Neuronal stem cell (in vitro differentiated cells): ENCODE measurements around the gene NOL12.
"Not testable (repeated sequence)": the region's sequence is repeated elsewhere in the genome, so short reads cannot be mapped to it uniquely, and the experiment has no call there.

Experiments
- DNase-seq: peaks from one replicate; pipeline ENCODE4 v3.0.0-alpha.2; 2013; ENCODE audit warnings: low spot score
- H2AFZ ChIP-seq: one replicate; pipeline ENCODE4 v1.6.1; 2013; ENCODE audit warnings: mild to moderate bottlenecking, low read length, inconsistent platforms
- H2AK5ac ChIP-seq: 2 replicates; pipeline ENCODE4 v1.6.1; 2013; ENCODE audit warnings: low read depth, mild to moderate bottlenecking, inconsistent platforms, low read length, moderate library complexity, mixed read lengths
- H2BK120ac ChIP-seq: 2 replicates; pipeline ENCODE4 v1.6.1; 2013; ENCODE audit warnings: low read depth, mild to moderate bottlenecking, inconsistent platforms, low read length, moderate library complexity, mixed read lengths
- H2BK12ac ChIP-seq: one replicate; pipeline ENCODE4 v1.6.1; 2013; ENCODE audit warnings: low read length, inconsistent platforms
- H2BK15ac ChIP-seq: 2 replicates; pipeline ENCODE4 v1.6.1; 2013; ENCODE audit warnings: mild to moderate bottlenecking, low read length, inconsistent platforms, mixed read lengths
- H2BK5ac ChIP-seq: one replicate; pipeline ENCODE4 v1.6.1; 2013; ENCODE audit warnings: inconsistent platforms, mild to moderate bottlenecking, low read length, moderate library complexity
- H3K14ac ChIP-seq: one replicate; pipeline ENCODE4 v1.6.1; 2013; ENCODE audit warnings: low read length, inconsistent platforms
- H3K18ac ChIP-seq: 2 replicates; pipeline ENCODE4 v1.6.1; 2013; ENCODE audit warnings: low read length, inconsistent platforms
- H3K23ac ChIP-seq: 2 replicates; pipeline ENCODE4 v1.6.1; 2013; ENCODE audit warnings: low read depth, mild to moderate bottlenecking, mixed read lengths, low read length, inconsistent platforms; ENCODE audit not compliant: poor library complexity
- H3K27ac ChIP-seq: replicated peaks from 3 replicates; pipeline ENCODE4 v1.5.1; 2013; ENCODE audit warnings: low read length, inconsistent platforms
- H3K27me3 ChIP-seq, 3 experiments: 2 replicates each; pipeline ENCODE4 v1.6.1; 2013; ENCODE audit warnings: low read length in 3 of 3, mild to moderate bottlenecking in 2 of 3, inconsistent platforms in 1 of 3, low read depth in 1 of 3, mixed read lengths in 1 of 3, moderate library complexity in 1 of 3; ENCODE audit not compliant: control insufficient read depth in 3 of 3, insufficient read depth in 3 of 3
- H3K36me3 ChIP-seq, 2 donors: replicated peaks in 1 of 2; 2 replicates each; pipeline ENCODE4 v1.6.1; 2013; ENCODE audit warnings: low read length in 2 of 2; ENCODE audit not compliant: control insufficient read depth in 2 of 2, insufficient read depth in 2 of 2
- H3K4ac ChIP-seq: 2 replicates; pipeline ENCODE4 v1.6.1; 2013; ENCODE audit warnings: inconsistent platforms, mild to moderate bottlenecking, low read length, moderate library complexity
- H3K4me1 ChIP-seq, 2 donors: 1 replicate in 1 of 2; 2 replicates in 1 of 2; pipeline ENCODE4 v1.6.1; 2013; ENCODE audit warnings: low read length in 2 of 2, low read depth in 1 of 2; ENCODE audit not compliant: control insufficient read depth in 2 of 2, insufficient read depth in 1 of 2
- H3K4me2 ChIP-seq: one replicate; pipeline ENCODE4 v1.6.1; 2013; ENCODE audit warnings: mild to moderate bottlenecking, low read length, inconsistent platforms; ENCODE audit not compliant: insufficient read depth, poor library complexity, severe bottlenecking
- H3K4me3 ChIP-seq, 2 donors: 2 replicates each; pipeline ENCODE4 v1.5.1; 2013; ENCODE audit warnings: low read length in 2 of 2, mild to moderate bottlenecking in 2 of 2, inconsistent platforms in 1 of 2, moderate library complexity in 1 of 2
- H3K79me1 ChIP-seq: one replicate; pipeline ENCODE4 v1.6.1; 2013; ENCODE audit warnings: low read depth, mild to moderate bottlenecking, inconsistent platforms, low read length, moderate library complexity
- H3K9ac ChIP-seq: one replicate; pipeline ENCODE4 v1.6.1; 2013; ENCODE audit warnings: mild to moderate bottlenecking, low read depth, low read length, inconsistent platforms; ENCODE audit not compliant: poor library complexity
- H3K9me3 ChIP-seq, 2 donors: replicated peaks in 1 of 2; 2 replicates each; pipeline versions ENCODE3 to v1.6.1; 2013; ENCODE audit warnings: low read length in 2 of 2, mild to moderate bottlenecking in 2 of 2, inconsistent platforms in 1 of 2, low read depth in 1 of 2, mixed read lengths in 1 of 2, moderate library complexity in 1 of 2; ENCODE audit not compliant: control insufficient read depth in 2 of 2, insufficient read depth in 1 of 2
- H4K8ac ChIP-seq: one replicate; pipeline ENCODE4 v1.6.1; 2013; ENCODE audit warnings: low read depth, mild to moderate bottlenecking, inconsistent platforms, low read length, moderate library complexity
- H4K91ac ChIP-seq: one replicate; pipeline ENCODE4 v1.6.1; 2013; ENCODE audit warnings: low read length, low read depth, mild to moderate bottlenecking, inconsistent platforms; ENCODE audit not compliant: poor library complexity
- WGBS, 2 donors: extraction: QIAGEN DNeasy Blood & Tissue Kit; methylation state at CpG; one replicate each; pipeline ENCODE4 v1.1.7; 2013; ENCODE audit warnings: missing lambda C conversion rate in 2 of 2, mixed read lengths in 1 of 2; ENCODE audit not compliant: insufficient read length in 2 of 2, insufficient replicate concordance in 1 of 2; ENCODE audit errors: extremely low coverage in 2 of 2; 5-methylcytosine and 5-hydroxymethylcytosine counted together

The NOL12 gene

DNA sequence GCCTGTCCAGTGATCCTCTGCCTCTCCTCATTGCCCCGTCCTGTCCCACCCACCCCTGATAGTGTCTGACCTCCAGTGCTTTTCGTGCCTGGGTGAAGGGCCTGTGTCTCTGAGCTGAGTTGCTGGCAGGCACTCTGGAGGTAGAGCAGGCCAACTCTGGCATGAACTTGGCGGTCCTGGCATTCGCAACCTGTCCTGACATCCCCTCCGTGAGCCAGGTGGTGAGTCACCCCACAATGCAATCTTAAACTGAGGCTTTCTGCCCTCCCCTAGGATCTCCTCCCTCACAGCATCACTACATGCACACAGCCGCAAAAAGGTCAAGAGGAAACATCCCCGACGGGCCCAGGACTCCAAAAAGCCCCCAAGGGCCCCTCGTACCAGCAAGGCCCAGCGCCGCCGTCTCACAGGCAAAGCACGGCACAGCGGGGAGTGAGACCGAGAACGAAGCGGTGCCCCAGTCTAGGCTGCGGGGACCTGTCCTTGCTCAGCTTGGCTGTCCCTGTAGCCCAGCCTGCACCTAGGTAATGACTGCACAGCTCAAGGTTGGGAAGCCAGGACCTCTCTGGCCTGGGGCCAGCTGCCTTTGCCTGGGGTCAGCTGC lies 4.9 kb downstream of the NOL12 start:
- Histone ChIP-seq H2BK5ac (no peak overlapping the region), H3K9me3 (no peaks in the 10 kb centered on the region), H2BK15ac (no peak overlapping the region), H2AK5ac (no peak overlapping the region), H4K8ac (no peak overlapping the region), H3K4me1 (peaks cover 4% of the 10 kb centered on the region in 2 donors), H3K27me3 (no peaks in the 10 kb centered on the region), H3K18ac (no peak overlapping the region), H3K9ac (no peak overlapping the region), H2AFZ (no peak overlapping the region), H3K4me2 (no peak overlapping the region), H3K36me3 (peaks cover 28 to 54% of the 10 kb centered on the region in 2 donors), H4K91ac (no peak overlapping the region), H3K14ac (no peak overlapping the region), H3K27ac (no peak overlapping the region), H3K23ac (no peak overlapping the region), H3K4ac (no peak overlapping the region), H2BK120ac (no peak overlapping the region), H2BK12ac (no peak overlapping the region), H3K79me1 (peaks cover 3% of the 10 kb centered on the region), H3K4me3 (peak overlapping the region in 1 of 2 donors; percentile 56)
- WGBS, 2 donors: no CpG with 5 or more reads among the region's 18 CpGs
- DNase-seq: no peak

DNA sequence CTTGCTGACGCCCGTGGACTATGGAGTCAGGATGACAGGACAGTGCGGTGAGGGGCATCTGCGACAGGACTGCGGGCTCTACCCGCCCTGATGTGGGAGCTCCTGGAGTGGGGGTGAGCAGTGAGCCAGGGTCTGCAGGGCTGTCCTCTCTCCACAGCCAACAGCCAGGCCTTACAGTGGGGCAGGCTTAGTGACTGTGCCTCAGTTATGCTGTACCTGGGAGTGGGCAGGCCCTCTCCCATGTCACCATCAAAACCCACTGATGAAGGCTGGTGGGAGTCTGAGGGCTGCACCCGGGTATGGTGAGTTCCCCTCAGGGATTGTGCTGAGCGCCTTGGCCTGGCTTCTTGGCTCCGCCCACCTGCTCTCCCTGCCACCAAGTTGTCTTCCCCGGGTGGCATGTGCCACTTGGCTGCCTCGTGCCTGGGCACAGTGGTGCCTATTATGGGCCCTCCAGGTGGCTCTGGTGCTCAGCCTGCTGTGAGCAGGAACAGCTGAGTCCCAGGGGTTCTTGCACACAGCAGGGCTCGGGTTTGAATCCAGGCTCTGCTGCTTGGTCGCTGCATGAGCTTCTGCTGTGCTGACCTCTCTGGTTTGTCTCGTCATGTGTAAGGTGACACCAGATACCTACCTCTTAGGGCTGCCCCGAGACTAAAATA lies 6.6 kb downstream of the NOL12 start:
- no peaks in the 10 kb centered on the region for H3K9me3 ChIP-seq
- no peak overlapping the region for H3K23ac ChIP-seq
- no peak overlapping the region for H2AFZ ChIP-seq
- peak overlapping the region in 1 of 2 donors; percentile 40 for H3K4me3 ChIP-seq
- H3K4me2 ChIP-seq: no peak overlapping the region
- H3K36me3 ChIP-seq: peaks cover 28 to 54% of the 10 kb centered on the region in 2 donors
- H3K4me1 ChIP-seq: peaks cover 8 to 15% of the 10 kb centered on the region in 2 donors
- no peak overlapping the region for H4K91ac ChIP-seq
- no peaks in the 10 kb centered on the region for H3K27me3 ChIP-seq
- H3K4ac ChIP-seq: no peak overlapping the region
- H2BK120ac ChIP-seq: no peak overlapping the region
- no peak overlapping the region for H2BK12ac ChIP-seq
- peak overlapping the region; percentile 48 for H4K8ac ChIP-seq
- H2BK5ac ChIP-seq: peak overlapping the region; percentile 24
- H2AK5ac ChIP-seq: no peak overlapping the region
- no peak for DNase-seq
- H3K18ac ChIP-seq: peak overlapping the region; percentile 17
- H3K14ac ChIP-seq: no peak overlapping the region
- no peak overlapping the region for H3K27ac ChIP-seq
- WGBS, 2 donors: no CpG with 5 or more reads among the region's 15 CpGs
- no peak overlapping the region for H2BK15ac ChIP-seq
- H3K9ac ChIP-seq: no peak overlapping the region
- H3K79me1 ChIP-seq: no peaks in the 10 kb centered on the region

GRCh38 chr22:37694131-37694530 lies 8.0 kb downstream of the NOL12 start:
- H3K27me3 ChIP-seq, H2BK12ac ChIP-seq, H3K79me1 ChIP-seq, H2AK5ac ChIP-seq, H3K14ac ChIP-seq, DNase-seq, H3K4ac ChIP-seq, H4K8ac ChIP-seq, H2BK5ac ChIP-seq, H2BK120ac ChIP-seq, H3K23ac ChIP-seq, H3K18ac ChIP-seq, H3K4me3 ChIP-seq, H2BK15ac ChIP-seq, H3K27ac ChIP-seq, H3K9me3 ChIP-seq, H2AFZ ChIP-seq, H3K9ac ChIP-seq, H3K4me2 ChIP-seq, H4K91ac ChIP-seq: not testable (repeated sequence)
- no CpG with 5 or more reads among the region's 7 CpGs for WGBS, 2 donors
- H3K4me1 ChIP-seq: peaks cover 8 to 15% of the 10 kb centered on the region in 2 donors
- peaks cover 22 to 42% of the 10 kb centered on the region in 2 donors for H3K36me3 ChIP-seq

- not testable (repeated sequence) for H2AK5ac ChIP-seq, H3K27ac ChIP-seq, H3K27me3 ChIP-seq, DNase-seq, H2BK15ac ChIP-seq, H3K79me1 ChIP-seq, H2BK12ac ChIP-seq, H3K14ac ChIP-seq, H3K9me3 ChIP-seq, H3K9ac ChIP-seq, H3K23ac ChIP-seq, H3K4ac ChIP-seq, H3K18ac ChIP-seq, H4K91ac ChIP-seq, H2BK120ac ChIP-seq, H4K8ac ChIP-seq, H2BK5ac ChIP-seq
- Histone ChIP-seq H3K4me1 (peaks cover 8 to 15% of the 10 kb centered on the region in 2 donors), H3K4me3 (peak overlapping the region in 1 of 2 donors; percentile 45), H3K36me3 (peaks cover 11 to 37% of the 10 kb centered on the region in 2 donors), H3K4me2 (peak overlapping the region; percentile 23), H2AFZ (peak overlapping the region; percentile 85)
- no CpG with 5 or more reads among the region's 13 CpGs for WGBS, 2 donors
Observed at GRCh38 chr22:37696260-37696656, 10.1 kb downstream of the NOL12 start.
